ENCODE measurements around the gene RGS11.

RGS11 gene

GRCh38 chr16:275786-276232, at the start of gene RGS11:
Gene RGS11 (minus strand): TSS chr16:275944. CDS start chr16:275911, 33 bp downstream.
- no peak for DNase-seq

- no peak for DNase-seq
These were observed 48.9 kb upstream of the RGS11 start for GRCh38 chr16:324451-325334.

DNA sequence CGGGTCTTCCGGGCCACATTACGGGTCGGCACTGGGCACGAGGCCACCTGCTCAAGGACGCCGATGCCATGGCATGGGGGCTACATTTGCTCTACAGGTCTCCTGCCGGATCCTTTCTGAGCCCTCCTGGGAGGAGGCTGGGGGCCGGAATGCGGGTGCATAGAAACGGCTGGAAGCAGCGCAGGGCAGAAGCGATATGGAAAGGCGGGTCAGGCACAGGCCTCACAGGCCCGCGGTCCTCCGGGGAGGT, 48.4 kb upstream of the RGS11 start:
- no peak for DNase-seq

DNA sequence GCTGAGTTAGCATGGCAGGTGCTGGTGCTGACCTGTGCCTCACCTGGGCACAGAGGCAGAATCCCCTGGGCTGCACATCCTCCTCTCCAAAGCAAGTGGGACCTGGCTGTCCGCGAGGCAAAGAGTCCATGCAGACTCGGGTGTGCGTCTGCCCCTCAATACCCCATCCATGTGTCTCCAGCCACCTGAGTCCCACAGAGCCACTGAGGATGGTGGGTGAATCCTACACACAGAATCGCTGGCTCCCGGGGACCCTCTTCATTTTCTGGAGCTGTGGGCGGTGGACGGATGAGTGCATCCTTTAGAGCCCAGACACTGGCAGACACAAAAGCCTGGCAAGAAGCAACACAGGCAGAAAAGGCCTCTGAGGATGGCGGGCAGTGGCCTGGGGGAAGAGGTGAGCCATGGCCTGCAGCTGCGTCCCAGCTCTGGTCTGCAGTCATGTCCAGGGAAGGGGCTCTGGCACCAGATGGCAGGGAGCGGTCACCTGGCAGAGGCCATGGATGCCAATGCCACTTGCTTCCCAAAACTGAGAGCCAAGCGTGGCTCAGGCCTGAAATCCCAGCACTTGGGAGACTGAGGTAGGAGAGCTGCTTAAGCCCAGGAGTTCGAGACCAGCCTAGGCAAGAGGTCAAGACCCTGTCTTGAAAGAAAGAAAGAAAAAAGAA, 46.9 kb upstream of the RGS11 start:
- no peak for DNase-seq

- DNase-seq, result no peak
These were observed 45.8 kb upstream of the RGS11 start for GRCh38 chr16:321532-321931.

GRCh38 chr16:320206-320605, 44.5 kb upstream of the RGS11 start:
- no peak for DNase-seq

DNA sequence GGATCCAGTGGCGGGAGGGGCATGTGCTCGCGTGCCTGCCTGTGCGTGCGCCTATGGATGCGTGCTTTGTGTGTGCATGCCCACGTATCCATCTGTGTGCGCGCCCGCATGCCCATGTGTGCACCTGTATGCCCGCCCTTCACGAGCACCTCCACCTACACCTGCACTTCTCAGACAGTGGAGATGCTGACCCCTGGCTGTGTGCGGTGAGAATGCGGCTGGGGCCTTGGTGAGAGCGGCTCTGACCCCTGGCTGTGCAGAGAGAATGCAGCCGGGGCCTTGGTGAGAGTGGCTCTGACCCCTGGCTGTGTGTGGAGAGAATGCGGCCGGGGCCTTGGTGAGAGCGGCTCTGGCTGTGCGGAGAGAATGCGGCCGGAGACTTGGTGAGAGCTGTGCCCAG, 42.9 kb upstream of the RGS11 start:
- DNase-seq, result no peak

- DNase-seq, result no peak
These were observed 41.8 kb upstream of the RGS11 start for GRCh38 chr16:317583-317982.

DNA sequence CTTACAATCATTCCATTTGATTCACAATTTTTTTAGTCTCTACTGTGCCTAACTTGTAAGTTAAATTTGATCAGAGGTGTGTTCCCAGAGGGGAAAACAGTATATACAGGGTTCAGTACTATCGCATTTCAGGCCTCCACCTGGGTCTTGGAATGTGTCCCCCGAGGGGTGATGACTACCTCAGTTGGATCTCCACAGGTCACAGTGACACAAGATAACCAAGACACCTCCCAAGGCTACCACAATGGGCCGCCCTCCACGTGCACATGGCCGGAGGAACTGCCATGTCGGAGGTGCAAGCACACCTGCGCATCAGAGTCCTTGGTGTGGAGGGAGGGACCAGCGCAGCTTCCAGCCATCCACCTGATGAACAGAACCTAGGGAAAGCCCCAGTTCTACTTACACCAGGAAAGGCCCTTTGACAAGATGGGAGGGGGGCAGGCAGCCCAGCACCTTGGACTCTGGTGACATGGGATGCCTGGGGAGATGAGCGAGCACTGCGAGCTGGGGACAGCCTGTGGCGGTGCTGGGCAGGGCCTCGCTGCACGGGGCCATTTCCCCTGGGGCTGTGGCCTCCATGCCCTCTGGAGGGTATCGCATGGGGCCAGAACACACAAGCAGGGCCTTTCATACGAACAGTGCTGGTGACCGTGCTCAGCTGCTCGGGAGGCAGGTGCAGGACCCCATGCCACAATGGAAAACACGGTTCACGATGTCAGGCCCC, 41.2 kb upstream of the RGS11 start:
- DNase-seq, result no peak

GRCh38 chr16:314795-315299, 39.1 kb upstream of the RGS11 start:
- no peak for DNase-seq

DNA sequence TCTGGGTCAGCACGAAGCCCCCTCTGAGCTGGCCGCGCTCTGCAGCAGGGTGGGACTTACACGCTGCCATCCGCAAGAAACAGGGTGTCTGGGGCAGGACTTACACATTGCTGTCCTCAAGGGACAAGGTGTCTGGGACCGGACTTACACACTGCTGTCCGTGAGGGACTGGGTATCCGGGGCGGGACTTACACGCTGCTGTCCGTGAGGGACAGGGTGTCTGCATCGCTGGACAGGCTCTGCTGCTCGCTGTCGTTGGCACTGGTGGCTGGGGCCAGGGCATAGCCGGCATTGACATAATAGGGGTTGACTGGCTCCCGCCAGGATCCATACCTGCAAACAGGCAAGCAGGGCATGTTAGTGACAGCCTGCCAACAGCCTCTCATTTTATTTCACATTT, 38.6 kb upstream of the RGS11 start:
- DNase-seq, result no peak

- DNase-seq, result no peak
These were observed 36.0 kb upstream of the RGS11 start for GRCh38 chr16:311725-312124.

GRCh38 chr16:309476-309875, 33.7 kb upstream of the RGS11 start:
- no peak for DNase-seq

DNA sequence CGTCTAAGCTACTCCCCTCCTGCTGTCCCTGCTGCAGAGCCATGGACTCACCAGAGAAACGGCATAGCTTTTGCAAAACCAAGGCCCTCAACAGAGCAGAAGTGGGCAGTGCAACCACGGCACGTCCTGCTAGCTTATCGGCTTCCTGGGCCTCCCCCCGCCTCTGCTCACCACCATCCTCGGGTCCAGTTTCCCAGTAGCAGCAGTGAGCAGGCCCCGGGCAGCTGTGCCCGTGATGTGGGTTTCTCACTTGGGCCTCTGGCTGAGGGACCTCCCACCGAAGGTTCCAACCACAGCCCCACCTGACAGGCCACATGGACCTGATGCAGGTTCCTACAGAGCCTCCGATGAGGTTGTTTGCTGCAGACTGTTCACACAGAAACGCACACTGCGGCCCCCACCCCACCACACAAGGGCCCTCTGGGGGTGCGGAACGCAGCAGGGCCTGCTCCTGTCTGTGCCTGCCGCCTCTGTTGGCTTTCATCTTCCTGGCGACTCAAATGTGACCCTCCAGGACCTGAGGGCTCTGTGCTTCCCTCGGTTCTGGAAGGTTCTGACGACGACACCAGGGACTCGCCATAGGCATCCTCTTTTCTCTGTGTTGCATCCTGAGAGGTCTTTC, 32.1 kb upstream of the RGS11 start:
- DNase-seq, result no peak

- no peak for DNase-seq
These were observed 31.2 kb upstream of the RGS11 start for GRCh38 chr16:306911-307370.

DNA sequence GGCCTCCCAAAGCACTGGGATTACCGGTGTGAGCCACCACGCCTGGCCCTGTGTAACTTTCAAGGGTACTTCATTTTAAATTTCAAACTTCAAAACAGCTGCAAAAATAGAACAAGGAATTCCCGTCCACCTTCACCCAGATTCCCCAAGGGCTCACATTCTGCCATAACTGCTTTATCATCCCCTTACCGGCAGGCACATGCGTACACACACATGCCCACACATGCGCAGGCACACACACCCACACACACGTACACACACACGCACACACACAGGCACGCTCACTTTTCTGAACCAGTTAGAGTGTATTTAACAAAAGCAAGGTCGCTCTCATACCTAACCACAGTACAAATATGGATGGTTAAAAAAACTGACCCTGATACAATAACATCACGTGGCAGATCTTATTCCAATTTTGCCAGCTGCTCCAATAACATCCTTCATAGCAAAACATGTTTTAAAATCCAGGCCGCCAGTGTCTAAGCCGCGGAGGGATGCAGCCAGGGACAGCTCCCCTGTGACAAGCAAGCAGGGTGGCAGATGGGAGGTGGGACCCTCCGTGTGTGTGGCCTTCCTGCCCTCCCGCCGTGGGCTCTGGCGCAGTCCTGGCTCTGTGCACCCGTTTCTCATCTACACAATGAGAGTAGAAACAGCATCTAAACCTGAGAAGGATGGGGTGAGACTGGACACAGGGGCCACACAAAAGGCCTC, 30.3 kb upstream of the RGS11 start:
- no peak for DNase-seq

- DNase-seq, result no peak
These were observed 28.2 kb upstream of the RGS11 start for GRCh38 chr16:303760-304505.

DNA sequence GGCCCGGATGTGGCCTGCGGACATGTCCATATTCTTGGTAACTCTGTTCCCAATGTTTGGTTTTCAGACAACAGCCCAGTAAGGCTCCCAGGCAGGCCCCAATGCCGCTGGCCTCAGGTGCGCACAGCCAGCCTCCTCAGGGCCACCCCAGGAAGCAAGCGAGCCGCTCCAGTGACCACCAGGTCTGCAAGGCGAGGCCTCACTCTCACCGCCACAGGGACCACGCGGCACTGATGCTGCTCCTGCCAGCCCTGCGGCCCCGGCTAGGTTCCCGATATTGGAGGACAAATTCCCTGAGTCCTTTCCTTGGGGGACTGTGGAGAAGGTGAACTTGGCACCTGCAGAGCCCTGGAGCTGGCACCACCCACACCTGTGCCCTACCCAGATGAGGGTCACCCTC, 26.2 kb upstream of the RGS11 start:
- DNase-seq, result no peak

- no peak for DNase-seq
These were observed 25.5 kb upstream of the RGS11 start for GRCh38 chr16:301235-301634.

DNA sequence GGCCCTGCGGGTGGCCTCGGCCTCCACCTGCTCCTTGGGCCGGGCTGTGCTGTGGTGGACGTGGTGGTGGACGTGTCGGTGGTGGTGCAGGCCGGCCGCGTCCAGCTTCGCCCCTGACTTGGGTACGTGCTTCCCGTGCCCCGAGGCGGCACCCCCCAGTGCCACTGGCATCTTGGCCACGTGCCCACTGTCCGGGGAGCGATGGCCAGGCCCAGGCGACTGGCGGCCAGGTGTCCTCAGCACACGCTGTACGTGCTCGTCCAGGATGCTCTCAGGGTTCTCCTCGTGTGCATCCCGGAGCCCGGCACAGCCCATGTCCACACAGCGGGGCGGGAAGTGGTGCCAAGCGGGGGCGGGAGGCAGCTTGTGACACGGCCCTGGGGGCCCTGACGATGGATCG, 22.1 kb upstream of the RGS11 start:
- DNase-seq, result no peak

DNA sequence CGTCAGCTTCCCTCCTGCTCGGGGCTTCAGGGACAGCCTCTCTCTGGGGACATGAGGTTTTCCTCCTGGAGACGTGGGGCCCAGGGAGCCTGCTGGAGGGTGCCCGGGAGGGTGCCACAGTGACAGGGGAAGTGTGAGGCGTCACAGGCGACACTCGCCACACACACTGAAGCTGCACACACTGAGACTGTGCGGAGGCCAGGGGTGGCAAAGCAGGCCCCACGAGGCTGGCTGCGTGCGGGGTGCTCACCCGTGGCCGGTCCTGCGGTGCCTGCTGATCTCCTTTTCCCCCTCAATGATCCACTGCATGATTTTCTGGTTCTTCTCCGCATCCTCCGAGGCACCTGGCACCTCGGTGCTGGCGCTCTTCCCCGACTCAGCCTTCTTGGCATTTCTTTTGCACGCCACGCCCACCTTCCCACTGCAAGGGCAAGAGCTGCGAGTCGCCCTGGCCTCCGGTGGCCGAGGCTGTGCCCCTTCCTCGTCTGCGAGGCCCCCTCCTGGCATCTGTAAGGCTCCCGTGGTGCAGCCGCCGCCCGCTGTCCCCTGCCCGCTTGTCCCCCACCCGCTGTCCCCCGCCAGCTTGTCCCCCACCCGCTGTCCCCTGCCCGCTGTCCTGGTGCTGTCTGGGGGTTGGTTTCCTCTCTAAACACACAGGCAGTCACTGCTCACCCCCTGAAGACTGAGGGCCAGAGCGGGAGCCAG, 21.2 kb upstream of the RGS11 start:
- DNase-seq, result no peak
